Hepatocyte (in vitro differentiated cells): Measurements from ENCODE around the gene NPC2.

ENCODE experiments used
- EZH2 ChIP-seq: fragments of 200-600 bp; sonication (generic); IDR thresholded peaks from 2 replicates; pipeline ENCODE4 v1.6.1; 2016; ENCODE audit warnings: antibody characterized with exemption, mild to moderate bottlenecking, borderline replicate concordance
- TF ChIP-seq, protein P1 (sequence below): fragments of 200-600 bp; sonication (generic); IDR thresholded peaks from 2 replicates; pipeline ENCODE4 v1.5.1; 2016; ENCODE audit warnings: antibody characterized with exemption, mild to moderate bottlenecking; ENCODE audit not compliant: poor library complexity

DNA sequence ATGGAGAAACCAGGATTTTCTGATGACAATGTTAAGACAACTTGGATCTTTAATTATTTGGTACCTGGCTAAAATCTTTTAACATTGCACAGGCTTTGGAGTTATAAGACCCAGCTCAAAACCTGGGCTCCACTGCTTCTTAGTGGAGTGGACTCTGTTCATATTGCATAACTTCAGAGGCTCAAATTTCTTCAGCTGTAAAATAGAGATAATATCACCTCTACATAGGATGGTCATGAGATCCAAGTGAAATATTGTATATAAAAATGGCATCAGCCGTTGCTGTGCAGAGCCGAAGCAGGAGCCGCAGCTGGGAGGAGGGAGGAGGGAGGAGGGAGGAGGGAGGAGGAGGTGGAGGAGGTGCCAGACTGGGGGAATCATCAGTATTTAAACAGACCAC lies 10.5 kb downstream of the NPC2 start:
- TF ChIP-seq, protein P1, sequence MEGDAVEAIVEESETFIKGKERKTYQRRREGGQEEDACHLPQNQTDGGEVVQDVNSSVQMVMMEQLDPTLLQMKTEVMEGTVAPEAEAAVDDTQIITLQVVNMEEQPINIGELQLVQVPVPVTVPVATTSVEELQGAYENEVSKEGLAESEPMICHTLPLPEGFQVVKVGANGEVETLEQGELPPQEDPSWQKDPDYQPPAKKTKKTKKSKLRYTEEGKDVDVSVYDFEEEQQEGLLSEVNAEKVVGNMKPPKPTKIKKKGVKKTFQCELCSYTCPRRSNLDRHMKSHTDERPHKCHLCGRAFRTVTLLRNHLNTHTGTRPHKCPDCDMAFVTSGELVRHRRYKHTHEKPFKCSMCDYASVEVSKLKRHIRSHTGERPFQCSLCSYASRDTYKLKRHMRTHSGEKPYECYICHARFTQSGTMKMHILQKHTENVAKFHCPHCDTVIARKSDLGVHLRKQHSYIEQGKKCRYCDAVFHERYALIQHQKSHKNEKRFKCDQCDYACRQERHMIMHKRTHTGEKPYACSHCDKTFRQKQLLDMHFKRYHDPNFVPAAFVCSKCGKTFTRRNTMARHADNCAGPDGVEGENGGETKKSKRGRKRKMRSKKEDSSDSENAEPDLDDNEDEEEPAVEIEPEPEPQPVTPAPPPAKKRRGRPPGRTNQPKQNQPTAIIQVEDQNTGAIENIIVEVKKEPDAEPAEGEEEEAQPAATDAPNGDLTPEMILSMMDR, result no peak
- TF ChIP-seq EZH2, result no peak
